HG02763 (cell line): ENCODE data around the gene UNC50.
"Not testable (repeated sequence)": the region's sequence is repeated elsewhere in the genome, so short reads cannot be mapped to it uniquely, and the experiment has no call there.

Experiments used
- ATAC-seq: cut with Tn5 transposase; IDR thresholded peaks from one replicate; pipeline ENCODE4 v1.9.1; 2021; ENCODE audit warnings: mild to moderate bottlenecking, moderate library complexity; ENCODE audit not compliant: unreplicated experiment

UNC50 gene

GRCh38 chr2:98576666-98577312 is 31.6 kb upstream of the UNC50 start:
- no peak for ATAC-seq

DNA sequence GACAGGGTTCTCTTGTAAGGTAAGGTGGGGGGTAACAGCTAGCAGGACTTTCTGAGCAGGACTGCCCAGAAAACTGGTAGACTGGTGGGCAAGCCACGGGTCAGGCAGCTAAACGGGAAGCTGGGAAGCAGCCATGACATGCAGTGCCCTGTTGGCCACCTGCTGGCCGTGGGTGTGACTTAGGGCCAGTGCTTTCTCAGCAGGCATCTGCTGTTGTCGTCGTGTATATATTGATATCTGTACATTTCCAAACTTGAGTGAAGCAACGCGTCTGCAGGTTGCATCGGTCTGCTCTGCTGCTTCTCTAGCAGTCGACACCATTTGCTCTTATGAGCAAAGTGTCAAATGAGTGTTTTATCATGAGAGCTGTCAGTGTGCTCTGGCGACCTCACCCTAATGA is 31.1 kb upstream of the UNC50 start:
- ATAC-seq = no peak

- ATAC-seq = no peak
Observed at GRCh38 chr2:98578231-98578630, 30.2 kb upstream of the UNC50 start.

- no peak for ATAC-seq
Observed at GRCh38 chr2:98579926-98580325, 28.5 kb upstream of the UNC50 start.

- no peak for ATAC-seq
Observed at GRCh38 chr2:98580656-98581284, 27.6 kb upstream of the UNC50 start.

- ATAC-seq = no peak
Observed at GRCh38 chr2:98582523-98582922, 25.9 kb upstream of the UNC50 start.

DNA sequence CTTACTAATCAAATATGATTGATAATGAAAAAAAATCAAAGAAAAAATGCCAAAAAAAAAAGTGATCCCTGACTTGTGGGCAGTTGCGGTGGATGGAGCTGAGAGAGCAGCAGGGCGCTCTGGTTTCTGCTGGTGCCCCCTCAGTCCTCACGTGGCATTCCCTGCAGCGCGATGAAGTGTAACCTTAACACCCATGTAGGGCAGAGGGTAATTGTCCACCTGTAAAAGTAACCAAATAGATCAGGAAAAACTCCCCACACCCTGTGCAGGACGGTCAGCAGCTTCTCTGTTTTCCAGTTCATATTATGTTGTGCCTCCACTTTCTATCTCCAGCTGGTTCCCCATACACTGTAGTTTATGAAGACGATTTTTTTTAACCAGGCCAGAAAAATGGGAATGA is 25.1 kb upstream of the UNC50 start:
- ATAC-seq = no peak

- ATAC-seq = no peak
Observed at GRCh38 chr2:98583816-98584618, 24.4 kb upstream of the UNC50 start.

DNA sequence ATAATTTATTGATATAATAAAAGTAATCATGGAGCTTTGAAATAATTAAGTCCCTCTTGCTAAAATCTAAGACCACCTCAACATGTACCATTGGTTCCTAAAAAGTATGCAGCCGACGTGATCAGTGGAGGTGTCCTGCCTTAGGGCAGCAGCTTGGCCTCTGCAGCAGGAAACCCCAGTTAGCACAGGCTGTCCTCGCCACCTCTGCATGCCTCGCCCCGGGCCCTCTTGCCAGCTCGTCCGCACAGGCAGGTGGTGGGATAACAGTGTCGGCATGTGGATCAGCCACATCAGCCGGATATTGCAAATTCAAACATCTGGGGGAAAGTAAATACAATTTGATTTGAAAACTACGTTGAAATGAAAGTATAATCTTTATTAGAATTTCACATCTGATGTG is 23.0 kb upstream of the UNC50 start:
- no peak for ATAC-seq

DNA sequence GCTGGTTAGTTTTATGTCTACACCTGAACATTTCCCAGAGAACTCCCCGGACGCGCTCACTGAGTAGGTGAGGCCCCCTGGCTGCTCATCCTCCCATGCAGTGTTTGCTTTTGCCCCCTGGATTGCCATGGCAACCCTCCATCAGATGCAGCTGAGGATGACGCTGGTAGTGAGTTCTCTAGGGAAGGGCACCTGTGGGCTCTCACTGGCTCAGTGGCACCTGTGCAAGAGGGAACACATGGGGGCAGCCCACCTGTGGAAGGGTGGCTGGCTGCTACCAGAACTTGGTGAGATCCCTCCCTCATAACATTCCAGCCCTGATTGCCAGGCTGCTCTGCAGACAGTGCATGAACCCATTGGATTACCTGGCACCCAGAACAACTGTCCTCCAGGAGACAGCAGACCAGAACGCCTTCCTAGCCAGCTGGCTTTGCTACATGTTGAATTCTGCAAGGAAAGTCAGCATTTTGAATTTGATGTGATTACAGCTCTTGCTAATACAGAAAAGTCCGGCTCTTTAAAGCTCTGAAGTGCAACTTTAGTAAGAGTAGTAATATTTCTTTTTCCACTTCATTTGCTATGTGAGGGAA is 21.7 kb upstream of the UNC50 start:
- ATAC-seq = no peak

DNA sequence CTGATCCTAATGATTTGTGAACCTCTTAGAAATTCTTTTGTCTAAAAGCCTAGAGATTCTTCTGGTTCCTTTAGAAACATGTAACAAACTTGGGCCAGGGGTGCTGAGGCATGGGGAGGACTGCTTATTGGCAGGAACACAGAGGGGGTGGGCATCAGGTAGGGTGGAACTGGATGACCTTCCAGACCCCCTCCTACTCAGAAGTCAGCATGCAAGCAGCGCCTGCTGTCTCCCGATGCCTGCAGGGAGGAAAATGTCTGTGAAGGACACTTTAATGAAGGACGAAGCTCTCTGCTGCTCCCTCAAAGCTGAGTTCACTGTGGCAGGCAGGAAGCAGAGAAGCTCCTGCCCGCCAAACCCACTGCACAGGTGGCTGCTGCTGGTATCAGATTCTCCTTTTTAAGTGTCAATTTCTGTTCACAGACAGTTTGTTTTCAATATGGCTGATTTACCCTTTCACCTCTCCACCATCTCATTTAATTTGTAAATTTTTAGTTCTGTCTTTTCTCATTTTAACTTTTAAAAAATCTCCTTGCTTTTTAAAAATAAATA is 19.4 kb upstream of the UNC50 start:
- ATAC-seq = no peak

DNA sequence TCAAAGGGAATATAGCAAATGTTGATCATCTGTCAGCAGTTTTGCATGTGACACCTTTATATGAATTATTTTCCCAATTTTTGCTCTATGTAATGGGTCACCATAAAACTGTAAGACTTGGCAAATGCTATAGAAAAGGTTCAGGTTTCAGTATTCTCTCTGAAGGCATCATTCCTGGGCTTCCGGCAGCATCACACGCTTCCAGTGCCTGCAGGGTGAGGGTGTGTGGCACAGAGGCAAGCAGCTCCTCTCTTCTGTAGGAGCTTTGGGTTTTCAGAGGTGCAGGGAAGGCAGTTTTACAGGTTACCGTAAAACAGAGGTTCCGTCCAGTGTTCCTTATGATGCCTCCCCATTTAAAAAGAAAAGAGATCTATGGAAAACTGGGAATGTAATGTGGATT is 18.9 kb upstream of the UNC50 start:
- no peak for ATAC-seq

DNA sequence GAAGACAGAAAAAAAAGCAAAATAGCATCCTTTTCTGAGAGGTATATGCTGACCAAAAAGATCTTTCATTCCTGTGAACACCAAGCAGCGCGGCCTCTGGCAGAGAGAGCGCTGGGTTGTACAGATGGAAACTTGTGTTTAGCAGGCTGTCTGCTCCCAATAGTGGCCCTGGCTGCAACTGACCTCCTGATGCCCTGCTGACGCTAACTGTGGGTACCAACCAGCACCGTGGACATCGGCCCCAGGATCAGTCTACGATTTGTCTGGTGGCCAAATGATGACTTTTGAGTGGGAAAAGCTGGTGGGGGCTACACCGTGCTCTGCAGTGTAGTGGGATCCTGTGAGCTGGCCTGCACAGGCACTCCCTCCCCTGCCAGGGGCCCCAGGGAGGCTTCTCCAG is 15.8 kb upstream of the UNC50 start:
- ATAC-seq = no peak

DNA sequence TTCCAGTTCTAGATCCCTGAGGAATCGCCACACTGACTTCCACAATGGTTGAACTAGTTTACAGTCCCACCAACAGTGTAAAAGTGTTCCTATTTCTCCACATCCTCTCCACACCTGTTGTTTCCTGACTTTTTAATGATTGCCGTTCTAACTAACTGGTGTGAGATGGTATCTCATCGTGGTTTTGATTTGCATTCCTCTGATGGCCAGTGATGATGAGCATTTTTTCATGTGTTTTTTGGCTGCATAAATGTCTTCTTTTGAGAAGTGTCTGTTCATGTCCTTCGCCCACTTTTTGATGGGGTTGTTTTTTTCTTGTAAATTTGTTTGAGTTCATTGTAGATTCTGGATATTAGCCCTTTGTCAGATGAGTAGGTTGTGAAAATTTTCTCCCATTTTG is 13.7 kb upstream of the UNC50 start:
- ATAC-seq = not testable (repeated sequence)

DNA sequence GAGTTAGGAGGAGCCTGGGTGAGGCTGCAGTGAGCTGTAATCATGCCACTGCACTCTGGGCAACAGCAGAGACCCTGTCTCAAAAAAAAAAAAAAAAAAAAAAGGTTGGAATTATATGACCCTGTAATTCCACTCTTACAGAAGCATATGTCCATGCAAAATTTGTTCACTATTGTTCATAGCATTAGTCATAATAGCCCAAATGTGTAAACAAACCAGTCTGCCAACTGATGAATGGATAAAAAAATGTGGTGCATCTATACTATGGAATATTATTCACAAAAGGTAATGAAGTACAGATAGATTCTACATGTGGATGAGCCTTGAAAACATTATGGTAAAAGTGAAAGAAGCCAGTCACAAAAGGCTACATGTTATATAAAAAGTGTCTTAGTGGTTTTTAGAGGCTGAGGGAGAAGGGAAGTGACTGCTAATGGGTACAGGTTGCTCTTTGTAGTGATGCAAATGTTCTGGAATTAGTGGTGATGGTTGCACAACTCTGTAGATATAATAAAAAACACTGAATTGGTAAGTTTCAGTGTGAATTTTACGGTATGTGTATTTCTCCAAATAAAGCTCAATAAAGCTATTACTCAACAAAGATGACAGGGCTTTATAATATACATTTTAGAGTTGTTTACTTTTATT is 9.5 kb upstream of the UNC50 start:
- ATAC-seq = no peak

GRCh38 chr2:98601532-98602132 is 6.8 kb upstream of the UNC50 start:
- no peak for ATAC-seq

DNA sequence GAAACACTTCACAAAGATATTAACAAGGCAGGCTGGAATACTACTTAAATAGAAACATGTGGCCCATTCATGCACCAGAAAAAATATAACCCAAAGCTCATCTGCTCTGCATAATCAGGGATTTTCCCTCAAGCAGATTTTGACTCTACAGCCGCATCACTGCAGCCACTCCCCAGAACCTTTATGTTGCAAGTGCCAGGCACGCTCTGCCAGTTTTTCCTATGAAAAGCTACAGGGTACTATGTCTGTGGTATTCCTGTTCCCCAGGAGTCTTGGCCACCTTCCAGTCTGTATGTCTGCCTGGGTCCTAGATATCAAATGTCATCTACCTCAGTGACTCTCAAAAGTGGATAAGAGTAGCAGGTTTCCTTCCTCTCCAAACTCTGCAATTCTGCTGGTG is 3.8 kb upstream of the UNC50 start:
- ATAC-seq = no peak

GRCh38 chr2:98605076-98605475 is 3.3 kb upstream of the UNC50 start:
- ATAC-seq = no peak

GRCh38 chr2:98606431-98606830 is 2.0 kb upstream of the UNC50 start:
- ATAC-seq = no peak

- no peak for ATAC-seq
Observed at GRCh38 chr2:98607104-98607503, 1.3 kb upstream of the UNC50 start.

DNA sequence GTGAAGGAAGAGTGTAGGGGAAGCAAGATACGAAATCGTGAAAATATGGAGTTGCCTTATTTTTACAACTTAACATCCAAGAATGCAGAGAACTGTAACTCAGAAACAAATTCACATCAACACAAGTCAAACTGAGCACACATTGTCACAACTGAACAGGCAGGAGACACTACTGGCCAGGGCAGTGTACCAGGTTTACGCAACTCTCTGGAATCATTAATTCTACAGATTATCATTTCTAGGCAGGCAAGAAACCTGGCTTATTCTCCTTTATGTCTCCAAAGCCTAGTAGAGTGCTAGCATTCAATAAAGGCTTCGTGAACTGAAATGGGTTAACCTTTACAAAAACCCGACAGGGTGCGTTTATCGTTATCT is 661 bp upstream of the UNC50 start:
- ATAC-seq = no peak
